H9 (cell line): ENCODE data around the gene ZBTB7A. TPM values are rescaled to one million over a fixed set of nuclear protein-coding genes. Genes with fewer than 3 reads are reported as not detected.
A peak's percentile ranks its signal among the peaks of the same experiment; 100 is the strongest.

Experiments used
- DNase-seq: peaks from one replicate; pipeline ENCODE4 v3.0.0-alpha.2; 2017
- H2AFZ ChIP-seq: one replicate; pipeline ENCODE4 v1.6.1; 2013; ENCODE audit warnings: mild to moderate bottlenecking, low read length, control low read depth, moderate library complexity
- H2AK5ac ChIP-seq: 2 replicates; pipeline ENCODE4 v1.6.1; 2013; ENCODE audit warnings: low read length, control low read depth, mixed read lengths; ENCODE audit not compliant: insufficient read length
- H2BK120ac ChIP-seq: one replicate; pipeline ENCODE4 v1.6.1; 2013; ENCODE audit warnings: low read depth, mild to moderate bottlenecking, low read length, control low read depth, inconsistent platforms; ENCODE audit not compliant: poor library complexity, severe bottlenecking
- H2BK12ac ChIP-seq: 2 replicates; pipeline ENCODE4 v1.6.1; 2013; ENCODE audit warnings: low read length, control low read depth, mixed read lengths, low read depth; ENCODE audit not compliant: insufficient read length
- H2BK15ac ChIP-seq: 2 replicates; pipeline ENCODE4 v1.6.1; 2013; ENCODE audit warnings: low read depth, low read length, control low read depth
- H2BK20ac ChIP-seq: one replicate; pipeline ENCODE4 v1.6.1; 2013; ENCODE audit warnings: low read depth, mild to moderate bottlenecking, low read length, control low read depth, inconsistent platforms; ENCODE audit not compliant: poor library complexity, severe bottlenecking
- H2BK5ac ChIP-seq: 2 replicates; pipeline ENCODE4 v1.6.1; 2013; ENCODE audit warnings: low read length, control low read depth, mixed read lengths; ENCODE audit not compliant: insufficient read length
- H3K14ac ChIP-seq: 2 replicates; pipeline ENCODE4 v1.6.1; 2013; ENCODE audit warnings: low read length, control low read depth; ENCODE audit not compliant: insufficient read depth
- H3K18ac ChIP-seq: 2 replicates; pipeline ENCODE4 v1.6.1; 2013; ENCODE audit warnings: low read depth, mild to moderate bottlenecking, mixed read lengths, low read length, control low read depth; ENCODE audit not compliant: insufficient read length
- H3K23ac ChIP-seq: 2 replicates; pipeline ENCODE4 v1.6.1; 2013; ENCODE audit warnings: low read length, control low read depth, mixed read lengths, low read depth; ENCODE audit not compliant: insufficient read length
- H3K23me2 ChIP-seq: 2 replicates; pipeline ENCODE4 v1.6.1; 2013; ENCODE audit warnings: low read depth, mild to moderate bottlenecking, mixed read lengths, low read length, control low read depth; ENCODE audit not compliant: insufficient read length, poor library complexity, severe bottlenecking
- H3K27ac ChIP-seq: 2 replicates; pipeline ENCODE4 v1.5.1; 2013; ENCODE audit warnings: low read length, control low read depth, mixed read lengths, low read depth; ENCODE audit not compliant: insufficient read length
- H3K27me3 ChIP-seq: 2 replicates; pipeline ENCODE4 v1.6.1; 2013; ENCODE audit warnings: low read length, control low read depth, inconsistent platforms; ENCODE audit not compliant: insufficient read depth
- H3K4ac ChIP-seq: 2 replicates; pipeline ENCODE4 v1.6.1; 2013; ENCODE audit warnings: low read depth, mild to moderate bottlenecking, control low read depth, inconsistent platforms, low read length, moderate library complexity
- H3K4me1 ChIP-seq: 2 replicates; pipeline ENCODE4 v1.6.1; 2013; ENCODE audit warnings: low read length, control low read depth, inconsistent platforms; ENCODE audit not compliant: insufficient read depth
- H3K4me2 ChIP-seq: 2 replicates; pipeline ENCODE4 v1.6.1; 2013; ENCODE audit warnings: low read length, control low read depth, mixed read lengths; ENCODE audit not compliant: insufficient read length, insufficient read depth
- H3K56ac ChIP-seq: 2 replicates; pipeline ENCODE4 v1.6.1; 2013; ENCODE audit warnings: low read depth, mild to moderate bottlenecking, mixed read lengths, low read length, control low read depth; ENCODE audit not compliant: insufficient read length
- H3K79me1 ChIP-seq: 2 replicates; pipeline ENCODE4 v1.6.1; 2013; ENCODE audit warnings: low read depth, mild to moderate bottlenecking, moderate library complexity, low read length, control low read depth, inconsistent platforms; ENCODE audit not compliant: insufficient read depth, poor library complexity, severe bottlenecking
- H3K79me2 ChIP-seq: 2 replicates; pipeline ENCODE4 v1.6.1; 2013; ENCODE audit warnings: low read length, control low read depth, inconsistent platforms; ENCODE audit not compliant: insufficient read depth
- H3K9ac ChIP-seq: 2 replicates; pipeline ENCODE4 v1.6.1; 2013; ENCODE audit warnings: low read length, control low read depth, mixed read lengths; ENCODE audit not compliant: insufficient read length; ENCODE audit errors: extremely low read depth
- H3K9me3 ChIP-seq: one replicate; pipeline ENCODE4 v1.6.1; 2013; ENCODE audit warnings: low read depth, low read length, inconsistent platforms; ENCODE audit not compliant: control insufficient read depth
- H3T11ph ChIP-seq: one replicate; pipeline ENCODE4 v1.6.1; 2013; ENCODE audit warnings: mild to moderate bottlenecking, low read length, control low read depth, inconsistent platforms
- H4K20me1 ChIP-seq: one replicate; pipeline ENCODE4 v1.6.1; 2013; ENCODE audit not compliant: control insufficient read depth, insufficient read length, insufficient read depth
- H4K5ac ChIP-seq: 2 replicates; pipeline ENCODE4 v1.6.1; 2013; ENCODE audit warnings: low read depth, mild to moderate bottlenecking, mixed read lengths, low read length, control low read depth; ENCODE audit not compliant: insufficient read length
- H4K8ac ChIP-seq: replicated peaks from 2 replicates; pipeline ENCODE4 v1.6.1; 2013; ENCODE audit warnings: low read length, control low read depth, mixed read lengths, low read depth; ENCODE audit not compliant: insufficient read length
- H4K91ac ChIP-seq: 2 replicates; pipeline ENCODE4 v1.6.1; 2013; ENCODE audit warnings: low read depth, mild to moderate bottlenecking, moderate library complexity, mixed read lengths, low read length, control low read depth; ENCODE audit not compliant: insufficient read length
- H3K27ac Mint-ChIP-seq, 3 experiments: 2 replicates in 2 of 3; 3 replicates in 1 of 3; pipeline ENCODE4 v1.8.0; 2020 to 2021; ENCODE audit warnings: mixed read lengths in 3 of 3, mild to moderate bottlenecking in 1 of 3, moderate library complexity in 1 of 3
- H3K27me3 Mint-ChIP-seq: 2 replicates; pipeline ENCODE4 v1.8.0; 2021; ENCODE audit warnings: low read depth, mild to moderate bottlenecking, moderate library complexity, mixed read lengths
- H3K36me3 Mint-ChIP-seq, 3 experiments: 2 replicates in 2 of 3; 3 replicates in 1 of 3; pipeline ENCODE4 v1.8.0; 2020 to 2021; ENCODE audit warnings: low read depth in 3 of 3, mixed read lengths in 3 of 3; ENCODE audit not compliant: insufficient read depth in 1 of 3
- H3K4me1 Mint-ChIP-seq, 2 experiments: 2 replicates each; pipeline ENCODE4 v1.8.0; 2020; ENCODE audit warnings: mixed read lengths in 2 of 2
- H3K4me3 Mint-ChIP-seq, 2 experiments: 2 replicates in 1 of 2; 3 replicates in 1 of 2; pipeline ENCODE4 v1.8.0; 2020 to 2021; ENCODE audit warnings: mild to moderate bottlenecking in 2 of 2, mixed read lengths in 2 of 2, moderate library complexity in 1 of 2
- H3K9me3 Mint-ChIP-seq, 2 experiments: 2 replicates in 1 of 2; 3 replicates in 1 of 2; pipeline ENCODE4 v1.8.0; 2020; ENCODE audit warnings: mild to moderate bottlenecking in 2 of 2, mixed read lengths in 2 of 2, moderate library complexity in 1 of 2
- WGBS: extraction: QIAGEN DNeasy Blood & Tissue Kit; methylation state at CpG from one replicate; pipeline ENCODE4 v1.1.7; 2013; ENCODE audit warnings: missing lambda C conversion rate, low lambda C conversion rate, mixed read lengths; ENCODE audit not compliant: insufficient read length; ENCODE audit errors: extremely low coverage; 5-methylcytosine and 5-hydroxymethylcytosine counted together
- total RNA-seq: library from RNA; stranded (reverse); gene quantifications from 2 replicates; pipeline ENCODE4 v1.2.1, GENCODE V29; 2021
- TF ChIP-seq, protein P1 (sequence below): fragments of 200-600 bp; sonication (generic); conservative IDR thresholded peaks from 3 replicates; pipeline ENCODE4 v1.8.0; 2021; ENCODE audit warnings: antibody characterized with exemption, mild to moderate bottlenecking

The ZBTB7A gene
- total RNA-seq, 1 experiment from 2014 or later: 24.9 TPM

DNA sequence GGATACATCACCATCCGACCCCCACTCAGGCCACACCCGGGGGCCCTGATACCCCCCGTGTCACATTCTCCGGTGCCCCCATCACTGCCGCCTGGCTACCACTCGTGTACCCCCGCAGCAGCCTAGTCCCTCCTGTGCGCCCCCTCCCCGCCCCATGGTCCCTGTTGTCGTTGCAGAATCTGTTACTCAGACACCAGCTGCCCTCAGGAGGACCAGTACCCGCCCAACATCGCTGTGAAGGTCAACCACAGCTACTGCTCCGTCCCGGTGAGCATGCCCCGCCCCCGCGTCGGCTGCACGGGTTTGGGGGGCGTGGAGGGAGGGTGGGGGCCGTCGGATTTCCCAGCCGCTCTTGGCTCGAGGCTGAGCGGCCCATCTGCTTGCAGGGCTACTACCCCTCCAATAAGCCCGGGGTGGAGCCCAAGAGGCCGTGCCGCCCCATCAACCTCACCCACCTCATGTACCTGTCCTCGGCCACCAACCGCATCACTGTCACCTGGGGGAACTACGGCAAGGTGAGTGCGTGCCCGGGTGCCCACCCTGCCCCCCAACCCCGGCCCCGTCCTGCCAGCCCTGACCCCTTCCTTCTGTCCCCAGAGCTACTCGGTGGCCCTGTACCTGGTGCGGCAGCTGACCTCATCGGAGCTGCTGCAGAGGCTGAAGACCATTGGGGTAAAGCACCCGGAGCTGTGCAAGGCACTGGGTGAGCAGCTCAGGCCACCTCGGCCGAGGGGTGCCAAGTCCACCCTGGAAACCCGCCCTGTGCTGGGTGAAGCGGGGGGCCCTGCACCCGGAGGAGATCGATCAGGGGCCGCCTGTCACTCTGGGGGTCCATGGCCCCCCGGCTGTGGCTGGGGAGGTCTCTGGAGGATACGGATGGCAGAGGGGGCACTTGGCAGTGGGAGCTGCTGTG is 38.1 kb downstream of the ZBTB7A start:
- H3K9me3 ChIP-seq: no peaks in the 10 kb centered on the region
- H3K27ac ChIP-seq: no peak overlapping the region
- H2BK120ac ChIP-seq: no peak overlapping the region
- H3K79me1 ChIP-seq: no peaks in the 10 kb centered on the region
- H2AFZ ChIP-seq: no peak overlapping the region
- H4K91ac ChIP-seq: no peak overlapping the region
- no peak overlapping the region for H3K14ac ChIP-seq
- H2AK5ac ChIP-seq: no peak overlapping the region
- Mint-ChIP-seq H3K27ac (peak overlapping the region in 1 of 3 experiments; percentile 40; a peak in 1 of 7 replicates), H3K4me3 (no peak overlapping the region), H3K9me3 (no peaks in the 10 kb centered on the region), H3K27me3 (no peaks in the 10 kb centered on the region), H3K36me3 (peaks cover 11 to 52% (median 43%) of the 10 kb centered on the region in 3 experiments; a peak in 6 of 7 replicates), H3K4me1 (no peaks in the 10 kb centered on the region)
- H3K9ac ChIP-seq: no peak overlapping the region
- H4K8ac ChIP-seq: no peak overlapping the region
- no peak overlapping the region for H3K4me2 ChIP-seq
- H3K79me2 ChIP-seq: no peaks in the 10 kb centered on the region
- no peak for DNase-seq
- no peak overlapping the region for H2BK15ac ChIP-seq
- no peak overlapping the region for H3K56ac ChIP-seq
- H2BK12ac ChIP-seq: no peak overlapping the region
- no peak overlapping the region for H3T11ph ChIP-seq
- H3K23ac ChIP-seq: no peak overlapping the region
- H3K18ac ChIP-seq: no peak overlapping the region
- no peak overlapping the region for H2BK20ac ChIP-seq
- WGBS: no CpG with 5 or more reads among the region's 48 CpGs
- no peaks in the 10 kb centered on the region for H3K4me1 ChIP-seq
- no peaks in the 10 kb centered on the region for H4K20me1 ChIP-seq
- H3K27me3 ChIP-seq: no peaks in the 10 kb centered on the region
- no peaks in the 10 kb centered on the region for H3K23me2 ChIP-seq
- no peak overlapping the region for H3K4ac ChIP-seq
- TF ChIP-seq, protein P1, sequence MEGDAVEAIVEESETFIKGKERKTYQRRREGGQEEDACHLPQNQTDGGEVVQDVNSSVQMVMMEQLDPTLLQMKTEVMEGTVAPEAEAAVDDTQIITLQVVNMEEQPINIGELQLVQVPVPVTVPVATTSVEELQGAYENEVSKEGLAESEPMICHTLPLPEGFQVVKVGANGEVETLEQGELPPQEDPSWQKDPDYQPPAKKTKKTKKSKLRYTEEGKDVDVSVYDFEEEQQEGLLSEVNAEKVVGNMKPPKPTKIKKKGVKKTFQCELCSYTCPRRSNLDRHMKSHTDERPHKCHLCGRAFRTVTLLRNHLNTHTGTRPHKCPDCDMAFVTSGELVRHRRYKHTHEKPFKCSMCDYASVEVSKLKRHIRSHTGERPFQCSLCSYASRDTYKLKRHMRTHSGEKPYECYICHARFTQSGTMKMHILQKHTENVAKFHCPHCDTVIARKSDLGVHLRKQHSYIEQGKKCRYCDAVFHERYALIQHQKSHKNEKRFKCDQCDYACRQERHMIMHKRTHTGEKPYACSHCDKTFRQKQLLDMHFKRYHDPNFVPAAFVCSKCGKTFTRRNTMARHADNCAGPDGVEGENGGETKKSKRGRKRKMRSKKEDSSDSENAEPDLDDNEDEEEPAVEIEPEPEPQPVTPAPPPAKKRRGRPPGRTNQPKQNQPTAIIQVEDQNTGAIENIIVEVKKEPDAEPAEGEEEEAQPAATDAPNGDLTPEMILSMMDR: no peak
- H4K5ac ChIP-seq: no peak overlapping the region
- H2BK5ac ChIP-seq: no peak overlapping the region
